GM19467 (cell line): ENCODE results near the gene UNC5A.

Experiments used
- ATAC-seq: cut with Tn5 transposase; IDR thresholded peaks from one replicate; pipeline ENCODE4 v1.9.1; 2021; ENCODE audit warnings: mild to moderate bottlenecking, moderate library complexity; ENCODE audit not compliant: unreplicated experiment

The UNC5A gene

DNA sequence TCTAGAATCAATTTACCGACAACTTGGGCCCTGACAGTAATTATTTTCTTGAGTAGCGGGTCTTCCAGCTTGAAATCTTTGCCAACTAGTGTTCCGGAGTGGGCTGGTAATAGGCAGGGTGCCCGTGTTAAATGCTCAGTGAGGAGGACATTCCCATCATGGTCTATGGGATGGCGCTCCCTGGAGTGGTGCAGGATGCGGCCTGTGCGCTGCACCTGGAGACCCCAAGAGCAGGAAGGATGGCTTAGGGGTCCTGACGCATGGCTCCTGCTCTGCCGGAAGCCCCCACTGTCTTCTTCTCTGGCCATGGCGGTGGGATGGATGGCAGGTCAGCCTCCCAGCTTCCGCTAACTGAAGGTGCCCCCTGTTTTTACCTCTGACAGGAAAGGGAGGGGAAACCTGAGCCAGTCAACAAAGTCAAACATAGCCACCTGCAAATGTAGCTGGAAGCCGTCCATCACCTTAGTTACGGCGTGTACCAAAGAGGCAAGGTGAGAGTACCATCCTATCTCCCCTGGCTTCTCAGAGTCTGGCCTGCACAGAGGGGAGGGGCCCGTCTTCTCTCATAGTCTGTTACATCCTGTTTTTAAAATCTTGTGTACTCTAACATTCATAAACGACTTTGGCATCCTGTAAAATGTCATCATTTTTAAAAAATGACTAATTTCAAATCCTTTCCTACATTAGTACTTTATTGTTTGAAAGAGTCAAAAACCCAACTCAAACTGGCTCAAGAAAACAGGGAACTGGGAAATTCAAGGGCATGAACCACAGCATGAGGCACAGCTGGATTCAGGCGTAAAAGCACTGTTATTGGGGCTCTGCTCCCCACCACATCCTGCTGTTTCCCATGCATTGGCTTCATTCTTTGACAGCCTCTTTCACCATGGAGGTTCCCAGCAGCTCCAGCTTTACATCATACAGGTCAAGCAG lies 28.5 kb upstream of the UNC5A start:
- ATAC-seq = no peak

DNA sequence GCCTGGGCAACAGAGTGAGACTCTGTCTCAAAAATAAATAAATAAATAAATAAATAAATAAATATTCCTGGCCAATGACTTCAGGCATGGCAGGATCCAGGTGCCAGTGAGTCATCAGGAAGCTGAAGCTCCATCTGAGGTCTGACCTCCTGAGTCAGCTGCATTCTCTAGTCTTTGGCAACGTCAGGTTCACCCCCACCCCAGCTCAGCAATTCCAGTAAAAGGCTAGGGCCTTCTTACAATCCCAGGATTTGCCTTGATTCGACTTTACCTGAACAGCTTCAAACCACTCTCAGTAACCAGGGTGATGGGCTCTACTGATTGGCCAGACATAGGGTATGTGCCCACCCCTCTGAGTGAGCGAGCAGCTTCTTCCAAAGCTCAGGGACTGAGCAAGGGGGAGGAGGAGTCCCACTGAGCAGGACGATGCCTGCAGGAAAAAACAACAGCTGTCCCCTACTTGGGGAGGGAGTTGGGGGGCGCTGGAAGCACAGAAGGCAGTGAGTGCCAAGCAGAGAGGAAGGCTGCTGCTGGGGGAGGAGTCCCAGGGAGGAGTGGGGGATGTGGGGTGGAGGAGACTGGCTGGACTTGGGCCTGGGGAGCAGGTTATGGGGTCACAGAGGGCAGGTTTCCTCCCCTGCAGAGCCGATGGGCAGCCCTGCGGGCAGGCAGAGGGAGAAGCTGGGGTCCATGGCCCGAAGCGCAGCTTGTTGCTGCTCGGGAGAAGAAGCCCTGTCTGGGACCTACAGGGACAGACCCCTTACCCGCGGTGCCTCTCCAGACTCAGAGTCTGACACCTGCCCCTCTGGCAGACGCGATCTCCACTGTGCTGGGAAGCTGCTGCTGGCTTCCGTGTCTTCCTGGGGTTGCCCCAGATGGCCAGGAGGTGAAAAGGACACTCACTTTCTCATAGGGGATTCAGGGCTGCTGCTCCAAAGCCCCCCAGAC lies 25.9 kb upstream of the UNC5A start:
- ATAC-seq = no peak

DNA sequence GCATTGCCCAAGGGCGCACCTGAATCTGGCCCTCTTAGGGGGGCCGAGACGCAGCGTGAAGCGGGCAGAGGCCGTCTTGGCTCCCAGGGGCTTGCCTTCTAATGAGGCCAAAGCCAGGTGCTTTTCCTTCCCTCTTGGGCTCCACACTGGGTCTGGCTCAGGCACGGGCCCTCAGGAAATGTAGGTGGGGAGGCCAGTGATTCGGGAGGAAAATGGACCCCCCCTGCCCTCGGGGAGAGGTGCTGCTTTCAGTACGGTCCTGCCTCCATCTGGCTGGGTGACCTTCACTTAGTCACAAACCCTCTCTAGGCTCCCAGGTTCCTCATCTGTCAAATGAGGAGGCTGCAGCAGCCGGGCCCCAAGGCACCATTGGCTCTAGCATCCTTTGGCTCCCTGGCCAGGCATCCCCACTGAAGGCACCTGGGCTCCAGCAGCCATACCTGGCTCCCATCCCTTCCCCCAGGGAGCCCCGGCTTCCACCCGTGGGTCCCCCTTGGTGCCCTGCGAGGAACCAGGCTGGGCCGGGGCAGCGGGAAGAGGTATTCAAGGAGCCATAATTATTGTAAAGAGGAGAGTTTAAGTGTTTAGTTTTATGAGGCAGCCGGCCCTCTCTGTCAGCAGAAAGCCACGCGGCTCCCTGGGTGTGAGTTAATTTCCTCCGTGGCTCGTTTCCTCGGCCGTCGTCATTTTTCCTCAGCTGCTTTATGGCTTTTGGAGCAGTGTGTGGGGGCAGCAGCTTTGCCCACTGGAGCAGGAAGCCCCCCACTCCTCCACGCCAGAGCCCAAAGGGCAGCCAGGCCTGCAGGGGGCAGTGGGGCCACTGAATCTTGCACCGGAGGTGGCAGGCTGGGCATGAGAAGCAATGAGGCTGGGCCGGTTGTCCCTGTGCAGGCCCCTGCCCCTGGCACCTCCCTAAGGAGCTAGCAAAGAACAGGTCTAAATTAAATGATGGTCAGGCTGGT lies 24.9 kb upstream of the UNC5A start:
- no peak for ATAC-seq

DNA sequence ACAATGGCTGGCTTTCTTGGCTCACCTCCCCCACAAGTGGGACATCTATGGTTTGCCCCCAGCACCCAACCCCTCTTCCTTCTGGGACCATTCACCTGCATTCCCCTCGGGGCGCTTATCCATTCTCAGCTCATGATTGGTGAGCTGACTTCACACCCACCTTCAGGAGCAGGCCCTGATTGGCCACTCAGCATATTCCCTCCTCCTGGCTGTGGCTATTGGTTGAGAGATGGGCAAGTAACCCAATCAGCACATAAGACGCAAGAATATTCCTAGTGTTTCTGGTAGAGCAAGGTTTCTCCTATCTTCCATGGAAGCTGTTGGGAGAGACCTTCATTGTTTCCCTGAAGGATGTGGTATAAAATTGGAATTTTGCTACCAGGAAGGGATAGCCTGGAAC lies 22.7 kb upstream of the UNC5A start:
- no peak for ATAC-seq

DNA sequence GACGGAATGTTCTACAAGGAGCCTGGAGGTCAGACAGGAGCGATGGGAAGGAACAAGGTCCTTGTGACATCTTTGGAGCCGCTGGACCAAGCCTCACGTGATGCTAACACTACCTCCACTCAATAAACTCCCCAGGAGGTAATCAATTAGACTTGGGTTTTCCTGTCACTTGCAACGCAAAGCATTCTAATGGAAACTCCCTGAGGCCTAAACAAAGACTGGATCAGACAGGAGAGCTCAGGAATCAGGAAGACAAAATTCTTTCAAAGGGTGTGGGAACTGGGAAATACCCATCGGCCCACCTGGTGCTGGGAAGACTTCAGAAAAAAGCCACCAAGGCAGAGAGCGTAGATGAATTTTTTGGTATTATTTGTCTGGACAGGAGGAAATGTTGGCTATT lies 22.3 kb upstream of the UNC5A start:
- ATAC-seq = no peak

DNA sequence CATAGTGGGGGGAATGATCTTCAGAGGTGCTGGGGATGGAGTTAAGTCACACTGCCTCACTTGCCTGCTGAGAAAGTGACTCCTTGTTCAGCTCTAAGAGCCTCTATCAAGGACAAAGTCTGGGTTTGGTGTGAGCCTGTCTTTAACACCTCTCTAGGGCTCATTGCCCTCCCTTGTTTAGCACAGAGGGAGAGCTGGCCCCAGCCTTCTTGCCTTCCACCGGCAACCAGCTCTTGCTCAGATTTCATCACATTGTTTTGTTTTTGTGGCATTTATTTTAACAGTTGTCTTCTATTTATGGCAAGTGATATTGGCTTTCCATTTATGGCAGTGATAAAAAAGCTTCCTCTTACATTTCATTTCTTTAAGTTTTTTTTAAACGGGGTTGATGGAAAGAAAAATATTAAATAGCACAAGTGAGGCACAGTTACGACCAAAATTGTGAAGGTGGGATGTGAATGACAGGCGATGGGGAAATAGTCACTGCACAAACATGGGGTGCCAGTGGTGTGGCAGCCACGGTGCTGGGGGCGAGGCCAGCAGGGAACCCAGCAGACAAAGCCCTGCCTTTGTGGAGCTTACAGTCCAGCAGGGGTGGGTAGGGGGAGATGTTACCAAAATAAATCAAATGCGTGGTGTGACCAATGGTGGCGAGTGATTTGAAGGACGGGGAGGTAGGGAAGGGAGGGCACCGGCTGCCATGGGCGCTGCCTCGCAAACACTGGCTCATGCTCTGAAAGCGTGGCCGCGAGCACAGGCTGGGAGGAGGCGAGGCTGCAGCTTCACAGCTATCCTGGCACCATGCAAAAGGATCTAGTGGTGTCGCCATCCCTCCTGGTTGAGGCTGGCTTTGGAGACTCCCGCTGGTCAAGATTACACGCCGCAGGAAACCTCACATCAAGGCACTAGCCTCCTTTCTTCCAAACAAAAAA lies 21.2 kb upstream of the UNC5A start:
- no peak for ATAC-seq

DNA sequence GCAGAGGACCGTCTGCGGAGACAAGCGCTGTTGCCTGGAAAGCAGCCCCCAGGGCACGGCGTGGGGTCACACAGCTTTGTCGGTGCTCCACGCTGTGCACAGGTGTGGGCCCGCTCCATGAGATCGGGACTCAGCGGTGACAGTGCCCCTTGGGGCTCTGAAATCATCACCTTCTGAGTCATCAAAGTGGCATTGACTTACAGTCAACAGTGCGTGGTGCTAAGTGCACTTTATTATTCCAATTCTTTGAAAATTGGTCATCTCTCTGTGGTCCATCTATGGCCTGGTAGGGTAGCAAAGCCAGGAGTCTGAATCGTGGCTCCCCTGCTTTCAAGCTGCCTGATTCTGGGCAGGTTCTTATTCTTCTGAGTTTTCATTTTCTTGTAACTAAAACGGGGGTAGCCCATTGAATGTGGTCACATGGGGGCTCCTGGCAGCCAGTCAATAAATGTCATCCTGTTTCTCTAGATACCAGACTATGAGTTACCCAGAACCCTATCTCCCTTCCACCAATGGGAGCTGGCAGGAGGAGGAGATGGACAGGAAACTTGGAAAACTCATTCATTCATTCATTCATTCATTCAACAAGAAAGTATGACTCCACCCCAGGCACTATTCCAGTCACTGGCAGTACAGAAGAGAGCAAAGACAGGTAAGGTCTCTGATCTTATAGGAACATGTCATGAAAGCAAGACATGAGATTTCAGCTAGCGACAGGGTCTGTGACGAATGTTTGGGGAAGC lies 20.3 kb upstream of the UNC5A start:
- ATAC-seq = no peak

DNA sequence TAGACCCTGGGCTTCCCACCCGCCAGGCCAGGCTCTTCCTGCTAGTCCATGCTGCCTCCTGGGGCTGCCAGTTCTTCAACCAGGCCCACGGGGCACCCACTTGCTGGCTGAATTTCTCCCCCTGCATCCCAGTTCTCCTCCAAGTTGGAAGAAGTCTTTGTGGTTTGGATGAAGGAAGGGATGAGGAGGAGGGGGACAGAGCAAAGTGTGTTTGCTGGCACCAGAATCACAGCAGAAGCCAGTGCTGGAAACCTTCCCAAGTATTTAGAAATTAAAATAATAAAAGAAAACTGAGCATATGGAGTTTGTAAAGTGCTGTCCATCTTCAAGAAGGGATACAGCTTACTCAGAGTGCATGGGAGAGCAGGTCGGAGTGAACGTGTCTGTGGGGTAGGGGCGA lies 19.4 kb upstream of the UNC5A start:
- ATAC-seq = no peak

DNA sequence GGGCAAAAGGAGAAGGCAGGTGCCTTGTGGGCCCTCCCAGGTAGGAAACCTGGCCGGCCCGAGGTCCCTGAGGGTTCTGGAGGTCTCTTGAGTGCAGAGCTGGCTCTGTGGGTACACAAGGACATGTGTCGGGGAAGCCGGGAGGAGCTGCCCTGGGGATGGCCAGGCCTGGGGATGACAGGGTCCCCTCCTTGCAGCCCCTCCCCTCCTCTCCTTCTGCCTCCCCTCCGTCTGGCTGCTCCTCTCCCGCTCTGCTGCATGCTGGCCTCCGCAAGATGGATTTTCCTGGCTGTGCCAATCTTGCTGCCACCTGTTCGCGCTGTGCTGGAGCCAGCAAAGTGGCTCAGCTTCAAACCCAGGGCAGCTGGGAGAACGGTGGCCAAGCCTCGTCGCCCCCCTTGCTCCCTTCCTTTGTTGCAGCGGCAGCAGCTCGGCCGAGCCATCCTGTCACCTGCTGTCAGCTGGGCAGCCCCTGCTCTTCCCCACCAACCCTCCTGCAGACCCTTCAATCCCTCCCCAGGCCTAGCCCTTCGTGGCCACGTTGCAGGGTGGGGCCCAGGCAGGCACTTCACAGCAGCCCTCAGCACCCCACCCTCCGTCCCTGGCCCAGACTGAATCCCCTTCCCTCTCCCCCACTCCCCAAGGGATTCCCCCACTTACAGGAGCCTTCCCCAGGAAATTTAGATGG lies 17.6 kb upstream of the UNC5A start:
- no peak for ATAC-seq

DNA sequence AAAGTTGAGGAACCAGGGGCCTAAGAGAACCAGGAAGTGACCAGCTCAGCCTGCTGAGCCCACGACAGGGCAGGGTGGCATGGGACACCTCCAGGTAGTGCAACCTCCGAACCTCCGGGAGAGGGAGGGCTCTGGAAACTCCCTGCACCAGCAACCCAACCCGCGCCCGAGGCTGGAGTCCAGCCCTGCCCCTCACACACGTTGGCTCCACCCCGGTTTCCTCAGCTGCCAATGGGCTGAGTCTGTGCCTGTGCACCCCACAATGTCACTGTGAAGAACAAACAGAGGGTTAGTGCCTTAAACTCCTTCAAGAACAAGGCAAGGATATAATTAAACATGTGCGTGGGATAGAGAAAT lies 17.0 kb upstream of the UNC5A start:
- no peak for ATAC-seq

DNA sequence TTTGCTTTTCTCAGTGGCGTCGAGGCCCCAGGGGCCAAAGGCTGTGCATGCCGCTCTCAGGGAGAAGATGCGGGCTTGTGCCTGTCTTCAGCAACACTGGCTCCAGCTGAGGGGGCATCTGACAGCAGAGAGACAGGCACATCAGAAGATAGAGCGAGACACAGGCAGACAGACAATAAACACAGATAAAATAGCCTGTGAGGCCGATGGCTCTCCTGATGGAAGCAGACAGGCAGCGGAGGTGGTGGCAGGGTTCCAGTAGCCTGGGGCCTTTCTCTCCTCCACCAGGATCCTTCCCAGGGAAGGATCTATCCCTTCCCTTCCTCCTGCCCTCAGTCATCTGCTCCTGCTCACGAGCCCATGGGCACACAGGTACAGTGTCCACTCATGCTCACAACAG lies 16.6 kb upstream of the UNC5A start:
- no peak for ATAC-seq

DNA sequence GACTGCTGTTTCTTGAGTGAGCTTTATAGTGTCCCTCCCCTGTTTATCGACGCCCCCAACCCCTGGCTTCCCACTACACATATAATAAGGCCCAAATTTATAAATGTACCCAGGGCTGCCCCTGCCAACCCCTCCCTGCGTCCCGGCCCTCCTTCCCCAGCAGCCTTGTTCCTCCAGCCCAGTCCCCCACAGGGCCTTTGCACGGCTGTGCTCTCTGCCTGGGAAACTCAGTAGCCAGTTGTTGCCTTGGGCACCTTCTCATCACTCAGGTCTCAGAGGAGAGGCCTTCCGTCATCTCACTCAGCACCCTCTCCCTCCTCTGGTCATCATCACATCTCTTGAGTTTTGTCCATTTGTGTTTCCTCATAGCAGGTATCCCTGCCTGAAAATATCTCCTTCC lies 15.8 kb upstream of the UNC5A start:
- no peak for ATAC-seq

DNA sequence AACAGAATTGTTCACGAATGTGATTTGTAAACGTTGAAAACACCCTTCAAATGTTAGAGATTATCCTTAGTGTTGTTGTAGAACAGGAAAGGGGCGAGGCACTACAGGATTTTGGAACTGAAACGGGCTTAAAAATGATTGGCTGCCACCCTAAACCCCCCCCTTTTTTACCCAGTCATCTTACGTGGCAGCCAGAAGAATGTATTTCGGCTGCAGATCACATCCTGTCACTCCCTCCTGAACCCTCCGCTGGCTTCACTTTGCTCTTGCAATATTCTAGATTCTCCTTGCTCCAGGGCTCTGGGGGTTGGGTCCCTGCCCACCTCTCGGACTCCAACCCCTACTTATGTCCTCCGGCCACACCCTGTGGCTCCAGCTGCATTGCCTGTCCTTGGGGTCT lies 13.9 kb upstream of the UNC5A start:
- ATAC-seq = no peak

DNA sequence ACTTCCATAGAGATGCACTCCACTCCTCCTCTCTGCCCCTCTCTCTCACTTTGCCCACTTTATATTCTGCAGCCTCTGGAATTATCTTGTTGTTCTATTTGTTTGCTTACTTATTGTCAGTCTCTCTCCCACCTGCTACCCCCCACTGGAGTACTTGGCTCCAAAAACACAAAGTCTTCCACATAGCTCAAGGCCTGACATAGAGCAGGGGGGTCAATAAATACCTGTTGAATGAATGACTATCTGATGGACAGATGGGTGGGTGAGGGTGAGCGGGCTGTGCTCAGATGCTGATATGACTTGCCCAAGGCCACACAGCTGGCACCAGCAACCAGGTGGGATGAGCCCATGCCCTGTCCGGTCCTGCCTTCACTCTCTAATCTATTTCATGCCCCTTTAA lies 13.4 kb upstream of the UNC5A start:
- no peak for ATAC-seq

DNA sequence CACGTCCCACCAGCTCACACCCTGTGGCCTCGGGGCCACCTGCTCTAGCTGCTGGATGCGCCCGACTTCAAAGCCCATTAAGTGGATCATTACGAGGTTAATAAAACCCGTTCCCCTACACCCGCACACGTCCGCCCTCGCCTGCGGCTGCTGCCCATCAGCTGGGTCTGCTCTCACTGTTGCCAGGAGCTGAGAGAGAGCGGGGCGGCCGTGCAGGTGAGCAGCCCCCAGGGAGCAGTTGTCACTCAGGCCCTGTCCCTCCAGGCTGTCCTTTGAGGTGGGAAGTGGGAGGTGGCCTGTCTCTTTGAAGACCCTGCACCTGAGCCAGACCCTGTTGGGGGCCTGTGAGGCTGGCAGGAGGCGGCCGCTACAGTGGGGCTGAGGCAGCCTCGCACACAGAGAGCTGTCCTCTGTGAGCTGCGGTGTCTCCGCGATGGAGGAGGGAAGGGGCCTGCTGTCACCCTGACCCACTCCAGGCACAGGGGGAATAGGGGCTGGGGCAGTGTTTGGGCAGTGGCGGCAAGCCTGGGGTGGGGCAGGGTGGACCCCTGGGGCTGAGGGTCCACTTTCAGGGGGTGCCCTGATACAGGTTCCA lies 12.8 kb upstream of the UNC5A start:
- no peak for ATAC-seq

DNA sequence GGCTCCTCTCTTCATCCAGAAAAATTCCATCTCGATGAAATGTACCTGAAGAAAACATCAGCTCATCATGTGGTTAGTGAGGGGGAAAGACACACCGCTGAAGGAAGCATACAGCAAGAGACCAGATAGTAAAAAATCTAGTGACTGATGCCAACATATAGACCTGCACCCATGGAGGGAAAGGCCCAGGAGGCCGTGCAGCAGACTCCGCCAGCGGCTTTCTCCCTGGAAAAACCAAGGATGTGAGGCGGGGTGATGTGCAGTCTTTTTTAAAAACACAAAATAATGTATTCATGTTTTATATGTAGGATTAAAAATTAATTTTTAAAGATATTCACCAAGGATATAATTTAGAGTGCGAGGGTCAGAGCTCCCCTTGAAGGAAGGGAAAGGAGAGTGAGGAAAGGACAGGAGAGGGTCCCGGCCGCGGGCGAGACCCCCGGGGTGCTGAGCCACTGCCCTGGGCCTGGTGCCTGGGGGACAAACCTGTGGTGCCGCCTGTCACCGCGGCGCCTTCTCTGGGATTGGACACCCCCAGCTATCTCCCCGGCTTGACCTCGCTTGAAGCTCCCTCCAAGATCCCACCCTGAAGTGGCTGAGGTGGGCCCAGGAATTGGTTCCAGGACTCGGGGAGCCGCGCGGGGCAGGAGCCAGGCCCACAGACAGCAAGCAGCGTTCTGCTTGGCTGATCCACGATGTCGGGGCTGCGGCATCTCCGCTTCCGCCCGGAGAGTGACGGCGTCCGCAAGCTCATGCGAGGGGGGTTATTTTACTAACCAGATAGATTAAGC lies 12.1 kb upstream of the UNC5A start:
- ATAC-seq = no peak

DNA sequence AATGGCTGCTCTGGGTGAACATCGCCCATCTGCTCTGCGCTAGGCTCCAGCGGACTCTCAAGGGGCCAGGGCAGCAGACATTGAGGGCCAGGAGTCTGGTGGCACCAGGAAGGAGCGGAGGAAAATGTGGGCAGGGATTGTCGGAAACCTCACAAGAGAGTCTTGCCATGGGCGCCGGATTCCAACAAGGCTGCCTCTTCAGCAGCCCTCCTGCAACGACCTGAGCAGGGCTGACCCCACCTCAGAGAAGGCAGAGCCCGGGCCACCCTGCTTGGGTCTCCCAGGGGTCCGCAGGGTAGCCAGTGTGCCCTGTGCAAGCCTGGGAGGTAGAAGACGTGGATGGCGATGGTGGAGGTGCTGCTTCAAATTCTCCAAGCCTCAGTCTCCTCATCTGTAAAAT lies 11.4 kb upstream of the UNC5A start:
- ATAC-seq = no peak
